KOPT-K1 (cell line): ENCODE data around the gene HTATSF1.
A peak's percentile ranks its signal among the peaks of the same experiment; 100 is the strongest.

Experiments used
- H3K27ac ChIP-seq: fragments of 200-600 bp; sonication (generic); 2 replicates; pipeline ENCODE4 v1.5.1; 2016; ENCODE audit warnings: antibody characterized with exemption, mild to moderate bottlenecking, low read depth, low read length; ENCODE audit not compliant: poor library complexity, severe bottlenecking
- H3K36me3 ChIP-seq: fragments of 200-600 bp; sonication (generic); 2 replicates; pipeline ENCODE4 v1.5.1; 2017; ENCODE audit warnings: antibody characterized with exemption, mild to moderate bottlenecking, low read length, moderate library complexity; ENCODE audit not compliant: insufficient read depth
- H3K9me3 ChIP-seq: fragments of 200-600 bp; sonication (generic); 2 replicates; pipeline ENCODE4 v1.5.1; 2017; ENCODE audit warnings: antibody characterized with exemption, low read length, mild to moderate bottlenecking; ENCODE audit not compliant: insufficient read depth, poor library complexity, severe bottlenecking

HTATSF1 gene

DNA sequence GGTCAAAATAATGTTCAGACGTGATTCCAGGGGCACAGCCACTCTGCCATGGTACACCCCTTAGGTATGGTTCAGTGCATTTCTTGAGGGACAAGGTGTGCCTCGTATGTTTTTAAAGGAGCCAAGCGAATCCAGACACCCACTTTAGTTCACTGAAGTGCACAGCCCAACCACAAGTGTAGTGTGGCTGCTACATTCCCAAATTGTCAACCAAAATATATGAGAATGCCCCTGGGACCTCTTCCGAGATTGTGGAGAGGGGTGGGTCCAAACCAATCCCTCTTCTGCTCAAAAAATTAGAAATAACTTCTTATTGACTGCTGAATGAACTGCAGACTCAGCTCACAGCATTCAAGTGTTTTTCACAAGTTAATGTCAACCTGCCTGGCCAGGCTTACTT, 17.0 kb upstream of the HTATSF1 start:
- Histone ChIP-seq H3K36me3 (no peaks in the 10 kb centered on the region), H3K9me3 (no peaks in the 10 kb centered on the region), H3K27ac (no peak overlapping the region)

DNA sequence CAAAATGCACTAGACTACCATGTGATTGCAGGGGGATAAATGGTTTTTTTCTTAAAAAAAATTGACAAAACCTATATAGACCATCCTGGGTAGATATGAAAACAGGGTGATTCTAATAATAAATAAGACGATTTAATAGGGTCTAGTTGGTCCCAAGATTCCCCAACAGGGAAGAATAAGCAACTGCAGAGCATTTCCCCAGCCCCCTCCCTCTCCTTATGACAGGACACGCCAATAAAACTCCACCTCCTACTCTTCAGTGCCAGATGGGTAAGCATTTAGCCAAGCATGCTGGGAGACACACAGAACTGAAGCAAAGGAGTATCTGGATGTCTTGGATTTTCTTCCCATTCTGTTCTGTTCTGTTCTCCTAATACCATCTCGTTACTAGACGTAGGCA, 9.7 kb upstream of the HTATSF1 start, which contains the start of gene BRS3:
Gene BRS3, plus strand, starts transcription at position 301 of the 400 bp plus-strand sequence. CDS start 168 bp downstream, outside the sequence.
- H3K27ac ChIP-seq, result no peak within 1 kb of the TSS
- H3K36me3 ChIP-seq, result no peaks in the 10 kb centered on the region
- H3K9me3 ChIP-seq, result no peaks in the 10 kb centered on the region

DNA sequence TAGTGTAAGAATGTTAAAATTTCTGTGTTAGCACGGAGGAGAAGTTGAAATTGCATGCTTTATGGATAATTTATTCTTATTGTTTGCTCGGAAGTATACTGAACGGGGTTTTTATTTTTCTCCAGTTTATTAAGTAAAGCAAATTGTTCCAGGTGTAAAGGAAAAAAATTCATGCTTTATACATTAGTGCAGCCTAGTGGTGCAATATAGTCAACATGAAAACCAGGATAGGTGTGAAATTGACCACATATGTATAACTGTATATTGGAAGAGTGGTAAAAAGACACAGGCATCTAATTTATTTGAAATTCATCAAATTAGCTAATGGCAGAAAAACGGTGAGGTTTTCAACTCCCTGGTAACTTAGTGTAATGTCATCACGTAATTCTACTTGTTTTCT, 8.7 kb upstream of the HTATSF1 start:
- H3K27ac ChIP-seq, result no peak overlapping the region
- H3K36me3 ChIP-seq, result no peaks in the 10 kb centered on the region
- H3K9me3 ChIP-seq, result no peaks in the 10 kb centered on the region

DNA sequence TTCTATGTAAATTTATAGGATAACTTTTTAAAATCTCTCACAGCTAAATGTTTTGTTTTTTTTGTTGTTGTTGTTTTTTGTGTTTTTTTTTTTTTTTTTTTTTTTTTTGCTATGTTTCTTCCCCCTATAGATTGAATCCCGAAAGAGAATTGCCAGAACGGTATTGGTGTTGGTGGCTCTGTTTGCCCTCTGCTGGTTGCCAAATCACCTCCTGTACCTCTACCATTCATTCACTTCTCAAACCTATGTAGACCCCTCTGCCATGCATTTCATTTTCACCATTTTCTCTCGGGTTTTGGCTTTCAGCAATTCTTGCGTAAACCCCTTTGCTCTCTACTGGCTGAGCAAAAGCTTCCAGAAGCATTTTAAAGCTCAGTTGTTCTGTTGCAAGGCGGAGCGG, 5.6 kb upstream of the HTATSF1 start:
- no peaks in the 10 kb centered on the region for H3K9me3 ChIP-seq
- no peak overlapping the region for H3K27ac ChIP-seq
- H3K36me3 ChIP-seq, result no peaks in the 10 kb centered on the region

DNA sequence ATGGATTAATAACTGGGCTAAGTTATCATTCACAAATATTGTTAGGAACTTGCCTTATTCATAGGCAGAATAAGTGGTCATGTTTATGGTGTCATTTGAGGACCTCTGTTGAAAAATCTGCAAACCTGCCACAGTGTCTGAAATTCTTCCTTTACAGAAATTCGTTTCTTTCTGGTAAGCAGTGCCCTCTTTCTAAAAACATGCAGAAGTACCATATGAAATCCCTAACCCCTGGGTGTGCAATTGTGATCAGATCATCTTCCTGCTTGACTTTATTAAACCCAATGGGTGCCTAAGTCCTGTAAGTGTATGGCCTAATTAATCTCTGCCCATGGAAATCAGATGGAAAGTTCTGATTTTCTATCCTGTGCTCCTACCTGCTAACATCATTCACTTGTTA, 4.4 kb upstream of the HTATSF1 start:
- H3K36me3 ChIP-seq, result no peaks in the 10 kb centered on the region

DNA sequence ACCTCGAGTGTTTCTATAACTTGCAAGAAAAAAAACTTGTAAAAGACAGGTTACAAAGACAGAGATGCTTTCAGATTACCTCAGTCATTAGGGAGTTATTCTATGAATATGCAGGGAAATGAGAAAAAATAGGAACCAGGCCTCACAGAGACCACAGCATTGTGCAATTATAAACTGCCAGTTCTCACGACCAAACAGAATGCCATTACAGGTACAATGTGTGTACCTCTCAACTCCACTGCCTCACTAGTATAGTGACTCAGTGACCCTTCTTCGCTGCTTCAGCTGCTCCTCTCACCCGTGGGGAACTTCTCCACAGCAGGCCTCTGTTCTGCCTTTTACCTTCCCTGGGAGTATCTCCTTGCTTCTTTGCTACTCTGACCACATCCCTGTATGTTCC, 2.3 kb upstream of the HTATSF1 start:
- H3K27ac ChIP-seq, result no peak overlapping the region
- H3K9me3 ChIP-seq, result no peaks in the 10 kb centered on the region
- H3K36me3 ChIP-seq, result peaks cover 1% of the 10 kb centered on the region; the same call in 1 of the 2 replicates

More for the DNA sequence above, 4.4 kb upstream of the HTATSF1 start:
- Histone ChIP-seq H3K27ac (no peak overlapping the region), H3K9me3 (no peaks in the 10 kb centered on the region)

DNA sequence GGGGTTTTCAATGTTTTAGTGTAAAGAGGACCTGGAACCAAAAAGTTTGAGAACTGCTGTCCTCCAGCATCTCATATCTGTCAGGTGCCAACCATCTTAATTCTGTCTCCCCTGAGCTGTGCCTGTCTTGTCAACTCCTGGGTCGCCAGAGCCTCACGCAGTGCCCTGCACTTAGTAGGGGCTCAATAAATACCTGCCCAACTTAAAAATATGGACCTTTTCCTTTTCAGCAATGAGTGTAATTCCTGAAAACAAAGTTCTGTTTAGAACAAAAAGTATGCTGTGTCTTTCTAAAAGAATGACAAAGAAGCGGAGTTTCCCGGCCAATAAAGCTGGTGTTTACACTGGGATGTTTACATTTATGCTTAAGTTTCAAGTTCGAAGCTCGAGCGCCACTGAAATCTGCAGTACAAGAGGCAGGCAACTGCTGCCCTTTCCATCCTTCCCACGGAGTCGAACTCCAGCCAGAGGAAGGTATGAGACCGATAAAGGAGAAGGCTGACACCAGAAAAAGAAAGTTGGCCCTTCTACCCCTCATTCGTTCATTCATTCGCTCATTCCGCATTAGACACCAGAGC, 1.1 kb upstream of the HTATSF1 start:
- peak overlapping the region; percentile 83 for H3K27ac ChIP-seq
- H3K36me3 ChIP-seq, result peaks cover 14% of the 10 kb centered on the region
- H3K9me3 ChIP-seq, result no peaks in the 10 kb centered on the region

DNA sequence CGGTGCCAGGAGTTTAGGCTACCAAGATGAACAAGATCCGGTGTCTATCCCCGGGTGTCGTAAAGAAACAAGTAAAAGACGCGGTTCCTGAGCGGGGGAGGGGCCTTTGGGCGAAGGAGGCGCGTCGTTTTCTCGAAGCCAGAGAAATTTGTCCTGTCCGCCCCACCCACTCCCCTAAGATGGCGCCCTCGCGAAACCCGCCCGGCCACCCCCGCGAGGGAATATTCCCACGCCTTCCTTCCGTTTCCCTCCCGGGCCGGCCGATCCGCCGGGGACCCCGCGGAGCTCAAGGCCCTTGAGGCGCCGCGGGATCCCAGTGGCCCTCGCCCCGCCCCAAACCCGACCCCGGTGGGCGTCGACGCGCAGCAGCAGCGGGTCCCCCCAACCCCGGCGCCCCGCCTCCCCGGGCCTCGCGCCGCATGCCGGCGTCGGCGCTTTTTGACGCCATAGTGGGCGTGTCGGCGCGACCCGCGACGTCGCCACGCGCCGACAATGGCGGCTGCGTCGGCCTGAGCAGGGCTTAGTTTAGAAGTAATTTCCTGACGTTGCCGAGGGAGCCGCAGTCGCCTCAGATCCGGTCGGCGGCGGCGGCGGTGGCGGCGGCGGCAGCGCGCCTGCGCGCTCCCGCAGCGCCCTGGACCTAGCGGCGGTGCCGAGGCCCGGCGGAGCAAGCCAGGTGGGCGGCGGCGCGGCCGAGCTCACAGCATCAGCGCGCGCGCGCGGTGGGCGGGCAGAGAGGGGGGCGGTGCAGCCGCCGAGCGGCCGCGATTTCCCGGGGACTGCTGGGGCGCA, 432 bp upstream of the HTATSF1 start:
- H3K36me3 ChIP-seq, result peaks cover 19% of the 10 kb centered on the region
- H3K9me3 ChIP-seq, result no peaks in the 10 kb centered on the region
- peak overlapping the region; percentile 83 for H3K27ac ChIP-seq

DNA sequence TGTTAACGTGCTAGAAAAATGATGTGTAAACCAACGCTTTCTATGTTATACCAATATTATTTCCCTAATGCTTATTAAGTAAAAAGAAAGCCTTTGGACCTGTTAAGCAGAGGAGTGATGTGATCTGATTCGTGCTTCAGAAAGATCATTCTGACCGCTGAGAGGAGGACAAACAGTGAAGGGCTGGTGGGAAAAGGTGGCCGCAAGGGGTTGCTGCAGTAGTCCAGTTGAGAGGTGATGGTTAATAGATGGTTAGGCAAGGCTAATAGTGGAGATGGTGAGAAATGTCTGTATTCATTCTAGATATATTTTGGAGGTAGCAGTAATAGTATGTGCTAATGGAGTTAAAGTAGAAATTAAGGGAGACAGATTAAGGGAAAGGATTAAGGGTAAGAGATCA, 21.7 kb downstream of the HTATSF1 start:
- no peaks in the 10 kb centered on the region for H3K36me3 ChIP-seq
- no peak overlapping the region for H3K27ac ChIP-seq
- H3K9me3 ChIP-seq, result no peaks in the 10 kb centered on the region

DNA sequence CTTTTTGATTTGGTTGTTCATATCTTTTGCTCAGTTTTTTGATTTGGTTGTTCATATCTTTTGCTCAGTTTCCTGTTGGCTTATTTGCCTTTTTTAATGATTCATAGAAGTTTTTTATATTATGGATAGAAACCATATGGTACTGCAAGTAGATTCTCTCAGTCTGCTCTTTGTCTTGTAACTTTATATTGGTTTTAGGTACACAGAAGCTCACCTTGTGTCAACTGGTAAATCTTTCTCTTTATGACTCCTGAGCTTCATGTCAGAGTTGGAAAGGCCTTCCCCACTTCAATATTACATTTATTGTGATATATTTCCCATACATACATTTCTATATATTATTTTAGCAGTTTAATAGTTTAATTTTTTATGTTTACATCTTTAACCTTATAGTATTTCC, 26.4 kb downstream of the HTATSF1 start:
- H3K27ac ChIP-seq, result no peak overlapping the region
- no peaks in the 10 kb centered on the region for H3K9me3 ChIP-seq
- no peaks in the 10 kb centered on the region for H3K36me3 ChIP-seq

DNA sequence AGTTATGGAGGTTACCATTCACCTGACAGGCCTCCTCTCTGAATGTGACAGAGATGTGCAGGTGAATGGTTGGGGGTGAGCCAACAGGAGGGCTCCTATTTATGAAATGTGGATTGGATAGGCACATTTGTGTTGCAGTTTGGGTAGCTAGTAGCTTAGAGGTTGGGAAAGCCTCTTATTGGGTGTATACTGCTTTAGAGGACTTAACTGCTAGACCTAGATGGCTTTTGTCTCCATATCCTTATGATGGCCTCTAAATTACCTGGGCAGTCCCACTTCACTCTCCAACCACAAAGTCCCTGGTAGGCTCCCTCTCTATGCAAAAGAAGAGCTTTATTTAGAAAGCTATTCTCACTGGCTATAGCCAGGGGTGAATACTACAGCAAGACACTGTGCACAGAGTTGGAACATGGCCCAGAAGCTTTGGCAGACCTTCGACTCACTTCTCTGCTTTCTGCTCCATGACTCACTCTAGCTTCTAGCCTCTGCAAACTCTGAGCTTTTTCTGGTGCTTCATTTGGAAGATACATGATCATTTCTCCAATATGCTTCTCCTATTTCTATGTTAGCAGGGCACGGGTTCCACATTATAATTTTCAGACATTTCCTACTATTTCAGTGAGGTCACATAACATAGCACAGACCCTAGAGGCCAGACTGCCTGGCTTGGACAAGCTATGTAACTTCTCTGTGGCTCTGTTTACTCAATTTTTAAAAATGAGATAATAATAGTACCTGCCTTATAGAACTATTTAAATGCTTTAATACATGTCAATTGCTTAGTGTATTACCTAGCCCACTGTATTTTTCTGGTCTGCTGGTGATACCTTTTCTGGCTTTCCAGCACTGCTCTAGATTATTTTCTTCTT, 28.6 kb downstream of the HTATSF1 start:
- H3K9me3 ChIP-seq, result no peaks in the 10 kb centered on the region
- H3K27ac ChIP-seq, result no peak overlapping the region
- H3K36me3 ChIP-seq, result no peaks in the 10 kb centered on the region

DNA sequence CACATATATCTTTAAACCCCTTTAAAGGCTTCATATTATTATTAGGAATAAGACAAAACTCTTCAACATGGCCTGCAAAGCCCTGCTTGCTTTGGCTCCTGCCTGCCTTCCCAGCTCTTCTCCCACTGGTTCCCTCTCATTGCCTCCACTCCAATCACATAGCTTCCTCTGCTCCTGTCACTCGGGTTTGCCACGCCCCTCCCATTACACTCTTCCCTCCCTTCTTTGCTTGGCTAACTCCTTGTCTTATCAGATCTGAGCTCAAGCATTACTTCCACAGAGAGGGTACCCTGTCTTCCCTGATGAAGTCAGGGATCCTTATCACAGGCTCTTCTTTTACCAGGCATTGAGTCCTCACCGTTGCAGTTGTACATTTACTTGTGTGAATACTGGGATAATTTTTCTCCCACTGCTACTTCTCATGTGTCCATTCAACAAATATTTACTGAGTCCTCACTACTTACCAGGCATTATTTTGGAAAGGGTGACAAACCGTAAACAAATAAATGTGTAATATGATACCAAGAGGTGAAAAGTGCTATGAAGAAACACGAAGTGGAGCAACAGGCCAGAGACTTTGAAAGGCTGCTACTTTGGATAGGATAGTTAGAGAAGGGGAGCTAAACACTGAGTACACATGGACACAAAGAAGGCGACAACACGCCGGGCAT, 31.4 kb downstream of the HTATSF1 start:
- Histone ChIP-seq H3K27ac (no peak overlapping the region), H3K9me3 (no peaks in the 10 kb centered on the region)

DNA sequence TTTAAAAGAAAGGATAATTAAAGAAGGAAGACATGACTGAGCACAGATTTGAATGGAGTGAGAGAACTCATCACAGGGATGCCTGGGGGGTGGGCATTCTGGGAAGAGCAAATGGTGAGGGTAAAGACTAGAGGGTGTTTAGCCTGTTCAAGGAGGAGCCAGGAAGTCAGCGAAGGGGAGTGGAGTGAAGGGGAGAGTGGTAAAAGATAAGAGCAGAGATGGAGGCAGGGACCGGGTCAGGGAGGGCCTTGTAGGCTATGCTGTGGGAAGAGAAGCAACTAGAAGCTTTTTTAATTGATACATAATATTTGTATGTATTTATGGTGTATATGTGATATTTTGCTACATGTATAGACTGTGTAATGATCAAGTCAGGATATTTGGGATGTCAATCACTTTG, 32.4 kb downstream of the HTATSF1 start:
- no peak overlapping the region for H3K27ac ChIP-seq
- no peaks in the 10 kb centered on the region for H3K36me3 ChIP-seq
- no peaks in the 10 kb centered on the region for H3K9me3 ChIP-seq

More for the DNA sequence above, 31.4 kb downstream of the HTATSF1 start:
- no peaks in the 10 kb centered on the region for H3K36me3 ChIP-seq

DNA sequence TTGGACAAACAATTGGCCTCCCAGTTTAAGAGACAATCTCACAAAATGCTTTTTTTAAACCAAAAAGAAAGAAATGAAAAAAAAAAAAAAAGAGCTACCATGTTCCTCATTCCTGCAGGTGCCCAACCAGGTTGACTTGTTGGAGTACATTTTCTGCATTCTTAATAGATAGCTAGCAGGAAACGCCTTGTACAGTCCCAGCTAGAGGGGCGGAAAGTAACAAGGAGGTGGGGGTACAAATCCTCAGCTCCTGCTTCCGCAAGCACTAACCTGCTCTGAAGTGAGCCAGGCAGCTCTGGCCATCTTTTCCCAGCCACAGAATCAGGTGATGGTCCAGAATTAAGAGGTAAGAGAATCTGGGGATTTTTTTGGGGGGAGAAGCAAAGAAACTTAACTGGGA, 34.6 kb downstream of the HTATSF1 start, which contains the start of gene VGLL1:
Gene VGLL1, plus strand, starts transcription at position 265 of the 400 bp plus-strand sequence. CDS start 3,806 bp downstream, outside the sequence.
- Histone ChIP-seq H3K27ac (no peak within 1 kb of the TSS), H3K36me3 (no peaks in the 10 kb centered on the region), H3K9me3 (no peaks in the 10 kb centered on the region)

DNA sequence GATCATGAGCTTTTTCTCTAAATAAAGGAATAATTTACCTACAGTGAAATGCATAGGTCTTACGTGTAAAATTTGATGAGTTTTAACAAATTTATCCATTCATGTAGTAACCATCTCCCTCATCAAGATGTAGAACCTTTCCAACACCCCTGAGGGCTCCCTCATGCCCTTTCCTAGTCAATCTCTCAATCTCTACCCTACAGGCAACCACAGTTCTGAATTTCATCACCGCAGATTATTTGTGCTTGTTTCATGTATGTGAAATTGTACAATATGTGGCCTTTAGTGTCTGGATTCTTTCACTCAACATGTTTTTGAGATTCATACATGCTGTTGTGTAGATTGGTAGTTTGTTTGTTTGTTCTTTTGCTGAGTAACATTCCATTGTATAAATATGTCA, 36.7 kb downstream of the HTATSF1 start:
- H3K9me3 ChIP-seq, result no peaks in the 10 kb centered on the region
- H3K36me3 ChIP-seq, result no peaks in the 10 kb centered on the region
- H3K27ac ChIP-seq, result no peak overlapping the region
